Stomach (tissue), 4 donors: Measurements from ENCODE around the gene BRI3BP.

Experiments
- POLR2A ChIP-seq, 4 donors: fragments of 450-650 bp; IDR thresholded peaks; one replicate each; pipeline ENCODE4 v1.6.1; 2016; ENCODE audit warnings: antibody characterized with exemption in 4 of 4, control low read depth in 2 of 4, mild to moderate bottlenecking in 1 of 4, moderate library complexity in 1 of 4
- TF ChIP-seq, protein P1 (sequence below), 7 experiments: fragments of 450-650 bp in 4 of 7; fragments of 200-600 bp in 3 of 7; sonication (generic) in 3 of 7; IDR thresholded peaks; one replicate each; pipeline ENCODE4 v1.5.1; 2016 to 2019; ENCODE audit warnings: antibody characterized with exemption in 7 of 7, control low read depth in 2 of 7, mild to moderate bottlenecking in 1 of 7

DNA sequence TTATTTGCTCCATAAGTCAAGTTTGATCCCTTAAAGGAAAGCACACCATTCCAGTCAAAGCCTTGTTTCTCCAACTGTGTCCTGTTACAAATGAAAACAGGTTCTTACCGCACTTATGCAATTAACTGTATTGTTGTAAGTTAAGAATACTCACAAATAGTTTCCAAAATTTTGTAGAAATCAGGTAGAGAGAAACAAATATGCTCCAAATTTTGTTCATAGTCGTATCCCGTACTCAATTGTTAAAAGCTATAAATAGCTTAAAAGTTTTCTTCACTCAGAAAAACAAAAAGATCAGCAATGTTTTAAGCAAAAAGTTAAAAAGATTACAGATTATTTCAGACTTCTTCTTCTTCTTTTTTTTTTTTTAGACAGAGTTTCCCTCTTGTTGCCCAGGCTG, 67.8 kb downstream of the BRI3BP start:
- TF ChIP-seq, protein P1, sequence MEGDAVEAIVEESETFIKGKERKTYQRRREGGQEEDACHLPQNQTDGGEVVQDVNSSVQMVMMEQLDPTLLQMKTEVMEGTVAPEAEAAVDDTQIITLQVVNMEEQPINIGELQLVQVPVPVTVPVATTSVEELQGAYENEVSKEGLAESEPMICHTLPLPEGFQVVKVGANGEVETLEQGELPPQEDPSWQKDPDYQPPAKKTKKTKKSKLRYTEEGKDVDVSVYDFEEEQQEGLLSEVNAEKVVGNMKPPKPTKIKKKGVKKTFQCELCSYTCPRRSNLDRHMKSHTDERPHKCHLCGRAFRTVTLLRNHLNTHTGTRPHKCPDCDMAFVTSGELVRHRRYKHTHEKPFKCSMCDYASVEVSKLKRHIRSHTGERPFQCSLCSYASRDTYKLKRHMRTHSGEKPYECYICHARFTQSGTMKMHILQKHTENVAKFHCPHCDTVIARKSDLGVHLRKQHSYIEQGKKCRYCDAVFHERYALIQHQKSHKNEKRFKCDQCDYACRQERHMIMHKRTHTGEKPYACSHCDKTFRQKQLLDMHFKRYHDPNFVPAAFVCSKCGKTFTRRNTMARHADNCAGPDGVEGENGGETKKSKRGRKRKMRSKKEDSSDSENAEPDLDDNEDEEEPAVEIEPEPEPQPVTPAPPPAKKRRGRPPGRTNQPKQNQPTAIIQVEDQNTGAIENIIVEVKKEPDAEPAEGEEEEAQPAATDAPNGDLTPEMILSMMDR (IDR thresholded peaks at IDR 0.05), result no peak
- no peak for TF ChIP-seq POLR2A (IDR thresholded peaks at IDR 0.05)
